Liver (tissue), 9 donors: ENCODE measurements around the gene ERFE. TPM values are rescaled to one million over a fixed set of nuclear protein-coding genes. Genes with fewer than 3 reads are reported as not detected.

Experiments used
- DNase-seq: peaks from one replicate; pipeline ENCODE4 v3.0.0-alpha.2; 2017; ENCODE audit warnings: low spot score
- H3K27ac ChIP-seq, 2 donors: one replicate each; pipeline ENCODE4 v1.7.0; 2013; ENCODE audit warnings: inconsistent platforms in 2 of 2, low read length in 2 of 2, control low read depth in 1 of 2, low read depth in 1 of 2, mild to moderate bottlenecking in 1 of 2
- H3K27me3 ChIP-seq, 4 donors: one replicate each; pipeline versions ENCODE4 v1.6.1 to v1.7.0; 2013; ENCODE audit warnings: low read length in 3 of 4, inconsistent platforms in 1 of 4, mild to moderate bottlenecking in 1 of 4, moderate library complexity in 1 of 4; ENCODE audit not compliant: control insufficient read depth in 4 of 4, insufficient read depth in 4 of 4
- H3K36me3 ChIP-seq, 4 donors: one replicate each; pipeline versions ENCODE4 v1.6.1 to v1.7.0; 2013; ENCODE audit warnings: low read length in 3 of 4, mild to moderate bottlenecking in 3 of 4, low read depth in 1 of 4, moderate library complexity in 1 of 4; ENCODE audit not compliant: control insufficient read depth in 4 of 4, insufficient read depth in 3 of 4
- H3K4me1 ChIP-seq, 4 donors: one replicate each; pipeline versions ENCODE4 v1.6.1 to v1.7.0; 2013; ENCODE audit warnings: low read length in 3 of 4, mild to moderate bottlenecking in 3 of 4, moderate library complexity in 1 of 4; ENCODE audit not compliant: control insufficient read depth in 4 of 4, insufficient read depth in 4 of 4
- H3K4me3 ChIP-seq, 3 donors: one replicate each; pipeline versions ENCODE4 v1.6.1 to v1.7.0; 2013; ENCODE audit warnings: low read length in 3 of 3, control low read depth in 1 of 3, low read depth in 1 of 3, mild to moderate bottlenecking in 1 of 3
- H3K9ac ChIP-seq, 2 donors: one replicate each; pipeline ENCODE4 v1.7.0; 2013; ENCODE audit warnings: low read length in 2 of 2, mild to moderate bottlenecking in 2 of 2, moderate library complexity in 2 of 2, control low read depth in 1 of 2, low read depth in 1 of 2
- H3K9me3 ChIP-seq, 4 donors: one replicate each; pipeline versions ENCODE4 v1.6.1 to v1.7.0; 2013; ENCODE audit warnings: low read length in 3 of 4; ENCODE audit not compliant: control insufficient read depth in 4 of 4
- ATF3 ChIP-seq: IDR thresholded peaks from 2 replicates; pipeline ENCODE4 v1.6.1; 2016; ENCODE audit warnings: antibody characterized with exemption
- CTCF ChIP-seq: fragments of 150-350 bp; IDR thresholded peaks from 2 replicates; pipeline ENCODE4 v1.5.1; 2017; ENCODE audit warnings: improper control_type of control experiment, low read depth, low read length; ENCODE audit not compliant: missing input control
- EGR1 ChIP-seq, 2 donors: IDR thresholded peaks; 2 replicates each; pipeline ENCODE4 v1.6.1; 2016 to 2018; ENCODE audit warnings: antibody characterized with exemption in 2 of 2, low read depth in 2 of 2
- FOXA1 ChIP-seq: IDR thresholded peaks from 2 replicates; pipeline ENCODE4 v1.6.1; 2016; ENCODE audit warnings: antibody characterized with exemption
- FOXA2 ChIP-seq: IDR thresholded peaks from 2 replicates; pipeline ENCODE4 v1.6.1; 2016; ENCODE audit warnings: antibody characterized with exemption
- GABPA ChIP-seq, 2 donors: IDR thresholded peaks in 1 of 2; conservative IDR thresholded peaks in 1 of 2; 2 replicates each; pipeline ENCODE4 v1.6.1; 2016; ENCODE audit warnings: antibody characterized with exemption in 2 of 2, mild to moderate bottlenecking in 1 of 2, moderate library complexity in 1 of 2
- HNF4A ChIP-seq, 2 donors: conservative IDR thresholded peaks; 2 replicates each; pipeline ENCODE4 v1.6.1; 2016; ENCODE audit warnings: antibody characterized with exemption in 2 of 2, mild to moderate bottlenecking in 2 of 2
- HNF4G ChIP-seq: IDR thresholded peaks from 2 replicates; pipeline ENCODE4 v1.6.1; 2016; ENCODE audit warnings: antibody characterized with exemption
- JUND ChIP-seq, 2 donors: IDR thresholded peaks; 2 replicates each; pipeline ENCODE4 v1.6.1; 2016; ENCODE audit warnings: antibody characterized with exemption in 2 of 2
- MAX ChIP-seq: IDR thresholded peaks from 2 replicates; pipeline ENCODE4 v1.6.1; 2016; ENCODE audit warnings: antibody characterized with exemption
- NR2F2 ChIP-seq: IDR thresholded peaks from 2 replicates; pipeline ENCODE4 v1.6.1; 2016; ENCODE audit warnings: antibody characterized with exemption
- RAD21 ChIP-seq, 2 donors: IDR thresholded peaks; 2 replicates each; pipeline ENCODE4 v1.6.1; 2016; ENCODE audit warnings: antibody characterized with exemption in 2 of 2, mild to moderate bottlenecking in 2 of 2
- REST ChIP-seq: IDR thresholded peaks from 2 replicates; pipeline ENCODE4 v1.6.1; 2016; ENCODE audit warnings: antibody characterized with exemption, mild to moderate bottlenecking
- RXRA ChIP-seq, 2 donors: IDR thresholded peaks; 2 replicates each; pipeline ENCODE4 v1.6.1; 2017 to 2018; ENCODE audit warnings: antibody characterized with exemption in 2 of 2, mild to moderate bottlenecking in 1 of 2
- SP1 ChIP-seq: IDR thresholded peaks from 2 replicates; pipeline ENCODE4 v1.6.1; 2018; ENCODE audit warnings: antibody characterized with exemption, mild to moderate bottlenecking
- TAF1 ChIP-seq: conservative IDR thresholded peaks from 2 replicates; pipeline ENCODE4 v1.6.1; 2016; ENCODE audit warnings: antibody characterized with exemption, mild to moderate bottlenecking
- YY1 ChIP-seq: IDR thresholded peaks from 2 replicates; pipeline ENCODE4 v1.6.1; 2016; ENCODE audit warnings: antibody characterized with exemption, mild to moderate bottlenecking
- ZBTB33 ChIP-seq: IDR thresholded peaks from 2 replicates; pipeline ENCODE4 v1.6.1; 2016; ENCODE audit warnings: antibody characterized with exemption
- WGBS: extraction: QIAGEN DNeasy Blood & Tissue Kit; methylation state at CpG from one replicate; pipeline ENCODE4 v1.1.7; 2013; 5-methylcytosine and 5-hydroxymethylcytosine counted together
- polyA plus RNA-seq, 2 donors: library from polyadenylated mRNA; stranded (reverse) in 1 of 2; unstranded in 1 of 2; fragments of 200-250 nt in 1 of 2; fragments of >200 nt in 1 of 2; fragmentation: Nextera tagmentation in 1 of 2; extraction: Ambion mirVana in 1 of 2; gene quantifications; one replicate each; pipeline versions ENCODE4 v1.2.1 to v1.2.3, GENCODE V29; 2013 to 2015
- total RNA-seq, 2 donors: library from RNA; depleted of rRNA; stranded (reverse); fragments of >200 nt; gene quantifications; one replicate each; pipeline ENCODE4 v1.2.3, GENCODE V29; 2014
- donor health status: healthy.
- donor health status: healthy.
- donor health status: healthy.
- donor health status: healthy.
- donor health status: healthy.

Gene ERFE
- total and polyA plus RNA-seq, 4 donors = 0.17 to 14.0 TPM; not detected in 2

- H3K9me3 ChIP-seq = no peaks in the 10 kb centered on the region
- no peaks in the 10 kb centered on the region for H3K27me3 ChIP-seq
- DNase-seq = no peak
- H3K9ac ChIP-seq = no peak overlapping the region
- no peak overlapping the region for H3K27ac ChIP-seq
- H3K4me1 ChIP-seq = peaks cover 0 to 3% (median 0%) of the 10 kb centered on the region in 4 donors
- 76% methylated on average over 11 of the region's 11 CpGs for WGBS
- TF ChIP-seq GABPA (IDR thresholded peaks at IDR 0.05 in 1 of 2, conservative IDR thresholded peaks at IDR 0.05 in 1 of 2) (no peak), FOXA2 (no peak), CTCF (no peak), EGR1 (IDR thresholded peaks at IDR 0.05; ENCODE audit: low read depth in 2 of 2) (no peak), HNF4G (no peak), REST (no peak), HNF4A (conservative IDR thresholded peaks at IDR 0.05) (no peak), TAF1 (no peak), NR2F2 (no peak), ZBTB33 (no peak), RAD21 (IDR thresholded peaks at IDR 0.05) (no peak), MAX (no peak), YY1 (no peak), ATF3 (no peak), JUND (IDR thresholded peaks at IDR 0.05) (no peak), RXRA (IDR thresholded peaks at IDR 0.05) (no peak), SP1 (no peak), FOXA1 (no peak)
- no peaks in the 10 kb centered on the region for H3K36me3 ChIP-seq
- no peak overlapping the region for H3K4me3 ChIP-seq
These were observed 41.3 kb upstream of the ERFE start for GRCh38 chr2:238117199-238118154.
